ENCODE data around the gene LAIR2. TPM values are rescaled to one million over a fixed set of nuclear protein-coding genes. Genes with fewer than 3 reads are reported as not detected.

The LAIR2 gene
- polyA plus RNA-seq, 3 donors, result 0.38 TPM; not detected in 2

DNA sequence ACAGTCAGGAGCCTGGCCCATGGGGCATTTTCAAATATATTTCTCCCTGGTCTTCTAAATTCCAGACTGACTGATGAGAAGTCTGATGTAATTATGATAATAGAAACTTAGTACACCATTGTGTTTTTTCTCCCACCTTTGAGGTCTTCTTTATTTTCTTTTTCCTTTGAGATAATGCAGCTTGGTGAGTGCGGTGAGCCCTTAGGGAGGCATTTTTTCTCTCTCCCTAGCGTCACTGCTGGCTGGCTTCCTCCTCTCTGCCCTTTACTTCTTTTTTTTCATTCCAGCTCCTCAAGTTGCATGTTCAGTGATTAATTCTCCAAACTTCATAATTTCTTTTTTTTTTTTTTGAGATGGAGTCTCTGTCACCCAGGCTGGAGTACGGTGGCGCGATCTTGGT, 16.8 kb upstream of the LAIR2 start:
- Mint-ChIP-seq H3K4me3 (peak overlapping the region in 1 of 2 donors; percentile 85), H3K36me3 (peaks cover 0 to 2% of the 10 kb centered on the region in 2 donors), H3K4me1 (peaks cover 17% of the 10 kb centered on the region), H3K27ac (no peak overlapping the region), H3K27me3 (ENCODE audit: low read depth in 3 of 3) (peaks cover 74 to 83% (median 78%) of the 10 kb centered on the region in 3 donors), H3K9me3 (peaks cover 0 to 16% (median 3%) of the 10 kb centered on the region in 7 donors)
- intact Hi-C loops (cut with micrococcal nuclease), result loop anchor here in 1 of 2 donors (10.0 kb wide), 1 partner anchor 189 kb away; no protein-coding TSS in a partner anchor
- DNase-seq, result no peak
- Histone ChIP-seq H3K4me1 (ENCODE audit: control insufficient read depth in 1 of 2, insufficient read depth in 2 of 2, low read length in 2 of 2) (peaks cover 11 to 15% of the 10 kb centered on the region in 2 donors), H3K4me2 (replicated peaks; ENCODE audit: extremely low read depth, low read length, poor library complexity, severe bottlenecking) (no peak overlapping the region), H3K9me3 (replicated peaks in 1 of 2; ENCODE audit: control insufficient read depth in 1 of 2, insufficient read depth in 1 of 2, low read length in 2 of 2) (peaks cover 0 to 6% of the 10 kb centered on the region in 2 donors), H3K27me3 (ENCODE audit: control insufficient read depth in 2 of 2, insufficient read depth in 2 of 2, low read length in 2 of 2) (peaks cover 49 to 86% of the 10 kb centered on the region in 2 donors), H3K79me2 (ENCODE audit: insufficient read depth, low read length) (no peaks in the 10 kb centered on the region), H3K36me3 (replicated peaks in 1 of 2; ENCODE audit: control insufficient read depth in 1 of 2, insufficient read depth in 2 of 2, low read length in 2 of 2) (no peaks in the 10 kb centered on the region), H3K27ac (ENCODE audit: low read depth in 1 of 2, low read length in 2 of 2) (no peak overlapping the region), H2AFZ (ENCODE audit: insufficient read depth, low read depth, low read length, poor library complexity, severe bottlenecking) (no peak overlapping the region), H3K9ac (ENCODE audit: insufficient read depth, low read length, poor library complexity, severe bottlenecking) (no peak overlapping the region), H3K4me3 (replicated peaks in 1 of 3; ENCODE audit: low read depth in 2 of 3, low read length in 3 of 3) (no peak overlapping the region), H4K20me1 (ENCODE audit: insufficient read depth, low read length) (peaks cover 5% of the 10 kb centered on the region)
- TF ChIP-seq, protein P1, sequence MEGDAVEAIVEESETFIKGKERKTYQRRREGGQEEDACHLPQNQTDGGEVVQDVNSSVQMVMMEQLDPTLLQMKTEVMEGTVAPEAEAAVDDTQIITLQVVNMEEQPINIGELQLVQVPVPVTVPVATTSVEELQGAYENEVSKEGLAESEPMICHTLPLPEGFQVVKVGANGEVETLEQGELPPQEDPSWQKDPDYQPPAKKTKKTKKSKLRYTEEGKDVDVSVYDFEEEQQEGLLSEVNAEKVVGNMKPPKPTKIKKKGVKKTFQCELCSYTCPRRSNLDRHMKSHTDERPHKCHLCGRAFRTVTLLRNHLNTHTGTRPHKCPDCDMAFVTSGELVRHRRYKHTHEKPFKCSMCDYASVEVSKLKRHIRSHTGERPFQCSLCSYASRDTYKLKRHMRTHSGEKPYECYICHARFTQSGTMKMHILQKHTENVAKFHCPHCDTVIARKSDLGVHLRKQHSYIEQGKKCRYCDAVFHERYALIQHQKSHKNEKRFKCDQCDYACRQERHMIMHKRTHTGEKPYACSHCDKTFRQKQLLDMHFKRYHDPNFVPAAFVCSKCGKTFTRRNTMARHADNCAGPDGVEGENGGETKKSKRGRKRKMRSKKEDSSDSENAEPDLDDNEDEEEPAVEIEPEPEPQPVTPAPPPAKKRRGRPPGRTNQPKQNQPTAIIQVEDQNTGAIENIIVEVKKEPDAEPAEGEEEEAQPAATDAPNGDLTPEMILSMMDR (IDR thresholded peaks at IDR 0.05), result no peak
- no CpG with 5 or more reads among the region's 5 CpGs for WGBS (ENCODE audit: insufficient coverage)

DNA sequence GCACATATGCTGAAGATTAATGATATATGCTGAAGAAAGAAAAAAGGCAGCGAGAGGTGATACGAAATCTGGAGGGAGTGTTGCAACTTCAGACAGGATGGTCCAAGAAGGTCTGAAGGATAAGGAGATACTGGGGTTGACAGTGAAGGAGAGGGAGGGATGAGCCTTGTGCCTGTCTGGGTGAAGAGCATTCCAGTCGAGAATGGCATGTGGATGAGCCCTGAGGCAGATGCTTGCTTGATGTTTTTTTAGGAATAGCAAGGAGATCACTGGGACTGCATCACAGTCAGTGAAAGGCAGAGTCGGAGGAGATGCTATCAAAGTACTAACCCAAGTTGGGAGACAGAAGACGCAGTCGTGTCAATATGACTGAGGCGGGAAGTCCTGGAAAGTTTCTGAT, 13.3 kb upstream of the LAIR2 start:
- no peak overlapping the region for H3K4me2 ChIP-seq (replicated peaks; ENCODE audit: extremely low read depth, low read length, poor library complexity, severe bottlenecking)
- Mint-ChIP-seq H3K36me3 (peaks cover 0 to 2% of the 10 kb centered on the region in 2 donors), H3K4me1 (no peaks in the 10 kb centered on the region), H3K4me3 (peak overlapping the region in 1 of 2 donors; percentile 68), H3K9me3 (peaks cover 0 to 18% (median 4%) of the 10 kb centered on the region in 7 donors), H3K27me3 (ENCODE audit: low read depth in 3 of 3) (peaks cover 88 to 94% (median 94%) of the 10 kb centered on the region in 3 donors), H3K27ac (no peak overlapping the region)
- H3K9me3 ChIP-seq (replicated peaks in 1 of 2; ENCODE audit: control insufficient read depth in 1 of 2, insufficient read depth in 1 of 2, low read length in 2 of 2), result peaks cover 0 to 2% of the 10 kb centered on the region in 2 donors
- H4K20me1 ChIP-seq (ENCODE audit: insufficient read depth, low read length), result no peaks in the 10 kb centered on the region
- TF ChIP-seq, protein P1 (IDR thresholded peaks at IDR 0.05), result no peak
- DNase-seq, result no peak
- intact Hi-C loops (cut with micrococcal nuclease), result loop anchor here in 1 of 2 donors (10.0 kb wide), 1 partner anchor 185 kb away; no protein-coding TSS in a partner anchor
- H3K4me1 ChIP-seq (ENCODE audit: control insufficient read depth in 1 of 2, insufficient read depth in 2 of 2, low read length in 2 of 2), result no peaks in the 10 kb centered on the region
- H3K27me3 ChIP-seq (ENCODE audit: control insufficient read depth in 2 of 2, insufficient read depth in 2 of 2, low read length in 2 of 2), result peaks cover 49 to 94% of the 10 kb centered on the region in 2 donors
- no peak overlapping the region for H3K4me3 ChIP-seq (replicated peaks in 1 of 3; ENCODE audit: low read depth in 2 of 3, low read length in 3 of 3)
- H3K79me2 ChIP-seq (ENCODE audit: insufficient read depth, low read length), result no peaks in the 10 kb centered on the region
- H3K27ac ChIP-seq (ENCODE audit: low read depth in 1 of 2, low read length in 2 of 2), result no peak overlapping the region
- no peaks in the 10 kb centered on the region for H3K36me3 ChIP-seq (replicated peaks in 1 of 2; ENCODE audit: control insufficient read depth in 1 of 2, insufficient read depth in 2 of 2, low read length in 2 of 2)
- no peak overlapping the region for H2AFZ ChIP-seq (ENCODE audit: insufficient read depth, low read depth, low read length, poor library complexity, severe bottlenecking)
- no peak overlapping the region for H3K9ac ChIP-seq (ENCODE audit: insufficient read depth, low read length, poor library complexity, severe bottlenecking)
- WGBS (ENCODE audit: insufficient coverage), result 79% methylated on average over 4 of the region's 7 CpGs
